HG03175 (cell line): ENCODE measurements around the gene GABRR1.
"Not testable (repeated sequence)": the region's sequence is repeated elsewhere in the genome, so short reads cannot be mapped to it uniquely, and the experiment has no call there.

Experiments
- ATAC-seq: cut with Tn5 transposase; IDR thresholded peaks from one replicate; pipeline ENCODE4 v1.9.1; 2021; ENCODE audit warnings: mild to moderate bottlenecking, moderate library complexity; ENCODE audit not compliant: unreplicated experiment

The GABRR1 gene

DNA sequence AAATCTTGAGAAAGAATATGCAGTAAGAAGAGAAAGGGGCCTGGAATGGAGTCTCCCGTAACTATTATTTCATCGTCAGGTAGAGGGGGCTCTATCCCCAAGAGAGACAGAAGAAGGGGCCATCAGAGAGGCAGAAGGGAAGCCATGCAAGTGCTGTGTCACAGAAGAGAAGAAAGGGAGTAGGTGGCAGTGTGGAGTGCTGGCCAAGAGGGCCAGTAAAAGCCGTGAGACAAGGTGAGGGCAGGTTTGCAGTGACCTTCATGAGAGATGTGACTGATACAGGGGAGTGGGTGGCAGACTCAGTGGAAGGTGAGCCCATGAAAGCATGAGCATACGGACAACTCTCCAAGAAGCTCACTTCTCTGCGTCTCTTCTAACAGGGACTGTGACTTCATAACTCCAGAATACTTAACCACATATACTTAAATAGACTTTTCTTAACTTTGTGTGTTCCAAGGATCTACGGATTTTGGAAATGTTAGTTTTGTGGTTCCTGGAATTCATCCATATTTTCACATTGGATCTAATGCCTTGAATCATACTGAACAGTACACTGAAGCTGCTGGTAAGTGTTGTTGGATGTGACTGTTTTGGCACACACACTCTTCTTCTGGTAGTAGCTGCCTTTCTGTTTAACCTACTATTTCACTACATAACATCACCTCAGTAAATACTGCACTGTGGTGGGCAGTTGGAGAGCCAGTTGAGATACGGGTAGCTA is 55.7 kb downstream of the GABRR1 start:
- no peak for ATAC-seq

DNA sequence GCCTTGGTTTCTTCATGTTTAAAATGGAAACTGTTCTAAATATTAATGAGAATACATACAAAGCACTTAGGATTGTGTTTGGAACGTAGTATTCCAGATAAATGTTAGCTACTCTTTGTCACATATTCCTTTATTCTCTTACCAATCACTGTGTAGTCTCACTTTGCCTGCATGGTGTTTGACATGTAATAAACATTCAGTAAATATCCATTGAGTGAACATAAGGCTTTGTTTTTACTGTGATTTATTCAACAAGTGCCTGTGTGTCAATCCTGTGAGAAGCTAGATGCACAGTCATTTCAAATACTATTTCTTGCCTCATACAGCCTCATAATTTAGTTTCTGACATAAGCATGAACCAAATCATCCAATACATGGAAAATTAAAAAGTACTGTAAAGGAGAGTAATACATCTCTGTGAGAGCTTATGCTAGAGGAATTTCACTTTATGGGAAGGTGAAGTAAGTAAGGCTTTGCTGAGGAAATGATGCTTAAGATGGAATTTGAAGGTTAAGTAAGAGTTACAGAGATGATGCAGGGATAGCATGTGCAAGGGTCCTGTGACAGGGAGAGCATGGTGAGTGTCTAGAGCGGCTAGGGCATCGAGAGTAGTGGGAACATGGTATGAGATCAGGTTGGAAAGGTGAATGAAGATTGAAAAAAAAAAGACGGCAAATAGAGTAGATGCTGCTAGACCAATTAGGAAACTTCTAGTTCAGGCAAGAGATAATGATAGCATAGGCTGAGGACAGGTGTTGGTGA is 56.6 kb downstream of the GABRR1 start:
- no peak for ATAC-seq

- no peak for ATAC-seq
Observed at GRCh38 chr6:89154131-89154530, 63.0 kb downstream of the GABRR1 start.

GRCh38 chr6:89148016-89148750 is 69.0 kb downstream of the GABRR1 start:
- ATAC-seq, result no peak

- ATAC-seq, result no peak
Observed at GRCh38 chr6:89146718-89147700, 70.1 kb downstream of the GABRR1 start.

DNA sequence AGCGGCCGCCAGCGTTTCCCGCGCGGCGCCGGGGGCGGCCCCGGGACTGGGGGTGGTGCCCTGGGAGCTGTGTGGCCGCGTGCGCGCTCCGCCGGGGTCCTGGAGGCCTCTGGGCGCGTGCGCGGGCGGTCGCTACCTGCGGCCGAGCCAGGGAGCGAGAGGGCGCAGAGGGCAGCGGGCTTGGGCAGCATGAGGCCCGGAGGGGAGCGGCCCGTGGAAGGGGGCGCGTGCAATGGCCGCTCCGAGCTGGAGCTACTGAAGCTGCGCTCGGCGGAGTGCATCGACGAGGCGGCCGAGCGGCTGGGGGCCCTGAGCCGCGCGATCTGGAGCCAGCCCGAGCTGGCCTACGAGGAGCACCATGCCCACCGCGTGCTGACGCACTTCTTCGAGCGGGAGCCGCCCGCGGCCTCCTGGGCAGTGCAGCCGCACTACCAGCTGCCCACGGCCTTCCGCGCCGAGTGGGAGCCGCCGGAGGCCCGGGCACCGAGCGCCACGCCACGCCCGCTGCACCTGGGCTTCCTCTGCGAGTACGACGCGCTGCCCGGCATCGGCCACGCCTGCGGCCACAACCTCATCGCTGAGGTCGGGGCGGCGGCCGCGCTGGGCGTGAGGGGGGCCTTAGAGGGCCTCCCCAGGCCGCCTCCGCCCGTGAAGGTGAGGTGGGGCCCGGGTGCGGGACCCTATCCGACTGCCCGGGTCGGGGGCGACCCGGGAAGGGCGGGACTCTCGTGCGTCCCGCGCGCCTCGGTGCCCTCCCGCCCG is 71.0 kb downstream of the GABRR1 start, which contains the start of gene PM20D2:
TSS of gene PM20D2 (plus strand) at position 100 of the 762 bp plus-strand sequence. CDS start at position 190, 90 bp downstream.
- ATAC-seq, result peak; percentile 60

GRCh38 chr6:89145091-89145955 is 71.8 kb downstream of the GABRR1 start:
- peak; percentile 66 for ATAC-seq

- ATAC-seq, result peak; percentile 51
Observed at GRCh38 chr6:89144354-89144906, 72.7 kb downstream of the GABRR1 start.

- no peak for ATAC-seq
Observed at GRCh38 chr6:89140347-89141156, 76.6 kb downstream of the GABRR1 start.

DNA sequence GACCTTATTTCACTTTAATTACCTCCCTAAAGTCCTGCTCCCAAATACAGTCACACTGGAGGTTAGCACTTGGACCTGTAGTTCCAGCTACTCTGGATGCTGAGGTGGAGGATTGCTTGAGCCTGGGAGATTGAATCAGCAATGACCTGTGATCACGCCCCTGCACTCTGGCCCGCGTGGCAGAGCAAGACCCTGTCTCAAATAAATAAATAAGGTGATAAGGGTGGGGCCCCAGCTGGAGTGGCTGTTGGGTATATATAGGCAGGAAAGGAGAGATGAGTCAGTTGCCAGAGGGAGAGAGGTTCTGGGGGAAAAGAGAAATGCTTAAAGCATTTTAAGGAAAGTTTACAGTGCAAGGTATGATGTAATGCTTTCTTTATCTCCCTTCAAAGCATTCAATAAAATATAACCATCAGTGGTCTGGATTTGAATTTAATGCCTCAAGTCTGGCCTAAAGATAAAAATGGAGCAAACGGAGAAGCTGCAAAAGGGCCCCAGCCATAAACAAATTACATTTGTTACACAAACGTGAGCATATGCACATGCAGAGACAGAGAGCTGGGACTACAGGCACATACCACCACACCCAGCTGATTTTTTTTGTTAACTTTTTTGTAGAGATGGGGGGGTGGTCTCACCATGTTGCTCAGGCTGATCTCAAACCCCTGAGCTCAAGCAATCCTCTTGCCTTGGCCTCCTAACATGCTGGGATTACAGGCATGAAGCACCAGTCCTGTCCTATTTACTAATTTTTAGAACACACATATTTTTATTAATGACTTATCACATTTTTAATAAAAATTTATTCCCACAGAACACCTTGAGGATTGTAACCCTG is 77.4 kb downstream of the GABRR1 start:
- ATAC-seq, result no peak

GRCh38 chr6:89138173-89138572 is 79.0 kb downstream of the GABRR1 start:
- no peak for ATAC-seq

GRCh38 chr6:89134723-89135122 is 82.4 kb downstream of the GABRR1 start:
- no peak for ATAC-seq

DNA sequence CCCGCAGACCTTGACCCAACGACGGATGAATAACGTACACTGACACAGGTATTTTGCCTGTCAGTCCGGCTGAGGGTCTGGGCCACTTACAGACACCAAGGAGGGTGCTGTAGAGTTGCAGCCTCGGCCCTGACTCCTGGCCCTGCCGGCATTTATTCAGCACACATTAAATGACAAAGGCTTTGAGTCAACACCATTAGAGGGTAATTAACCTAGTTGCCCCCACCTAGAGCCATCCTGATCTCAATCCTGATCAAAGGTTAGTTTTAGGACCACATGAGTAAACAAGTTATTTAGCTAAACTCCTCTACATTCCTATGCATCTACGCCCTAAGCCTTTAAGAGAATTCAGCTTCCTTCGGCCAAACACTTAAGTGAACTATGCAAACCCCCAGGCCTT is 83.2 kb downstream of the GABRR1 start:
- ATAC-seq, result no peak

DNA sequence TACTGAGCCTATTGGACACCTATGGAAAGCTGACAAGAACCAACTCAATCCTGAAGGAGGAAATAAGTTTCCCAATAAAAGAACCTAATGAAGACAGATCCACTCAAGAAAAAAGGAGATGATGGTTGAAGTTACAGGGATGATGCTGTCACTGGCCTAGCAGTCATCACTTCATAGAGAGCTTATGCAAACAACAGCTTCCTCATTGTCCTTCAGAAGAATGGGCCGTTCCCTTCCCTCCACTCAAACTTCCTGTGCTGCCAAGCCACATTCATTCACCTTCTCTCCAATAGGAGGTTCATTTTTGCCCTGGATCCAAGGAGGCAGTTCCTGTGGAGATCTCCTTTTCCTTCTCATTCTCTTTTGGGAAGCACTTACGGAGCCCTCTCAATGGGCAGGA is 85.1 kb downstream of the GABRR1 start:
- no peak for ATAC-seq

DNA sequence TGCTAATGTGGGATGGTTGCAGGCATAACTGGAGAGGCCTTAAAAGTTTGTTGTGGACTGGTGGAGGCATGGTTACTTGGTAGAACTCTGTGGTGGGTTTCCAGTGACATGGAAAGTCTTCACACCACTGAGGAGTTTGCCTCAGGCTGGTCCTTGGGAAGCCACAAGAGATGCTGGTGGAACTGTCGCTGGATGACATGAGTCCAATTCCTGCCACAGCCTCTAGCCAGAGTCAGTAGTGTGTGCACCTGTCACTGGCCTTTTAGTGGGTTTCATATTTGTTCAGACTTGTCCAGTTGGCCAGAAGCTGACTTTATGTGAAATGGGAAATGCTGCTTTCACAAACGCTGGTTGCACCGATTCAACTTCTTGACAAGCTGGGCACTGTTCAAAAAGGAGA is 85.6 kb downstream of the GABRR1 start:
- no peak for ATAC-seq

GRCh38 chr6:89128256-89128671 is 88.9 kb downstream of the GABRR1 start:
- not testable (repeated sequence) for ATAC-seq
